OCI-LY7 (cell line): ENCODE data around the gene TPCN2.

Source experiments
- CTCF ChIP-seq: fragments of 200-600 bp; sonication (generic); conservative IDR thresholded peaks from 2 replicates; pipeline ENCODE4 v1.5.1; 2014; ENCODE audit warnings: mild to moderate bottlenecking, antibody characterized with exemption, low read length, moderate library complexity, mixed read lengths
- EZH2phosphoT487 ChIP-seq: fragments of 200-600 bp; sonication (generic); IDR thresholded peaks from 2 replicates; pipeline ENCODE4 v1.6.1; 2018; ENCODE audit warnings: low read depth, borderline replicate concordance, mild to moderate bottlenecking, mixed run types, antibody characterized with exemption, low read length, moderate library complexity, mixed read lengths

GRCh38 chr11:69009441-69010211 is 39.1 kb upstream of the TPCN2 start:
- no peak for TF ChIP-seq CTCF
- TF ChIP-seq EZH2phosphoT487, result no peak
